K562 (cell line): ENCODE data around the gene MTRFR. TPM values are rescaled to one million over a fixed set of nuclear protein-coding genes. Genes with fewer than 3 reads are reported as not detected.

ENCODE experiments used
- CBX8 ChIP-seq: fragments of 200-600 bp; sonication (generic); IDR thresholded peaks from 2 replicates; pipeline ENCODE4 v1.6.1; 2012; ENCODE audit warnings: borderline replicate concordance, mixed run types, low read depth, mild to moderate bottlenecking, moderate library complexity, mixed read lengths, low read length, control low read depth, inconsistent platforms; ENCODE audit not compliant: poor library complexity, severe bottlenecking; ENCODE audit errors: extremely low read depth
- CHAMP1 ChIP-seq: fragments of 450-650 bp; IDR thresholded peaks from 2 replicates; pipeline ENCODE4 v1.6.1; 2016; ENCODE audit warnings: mild to moderate bottlenecking
- COPS2 ChIP-seq: fragments of 450-650 bp; conservative IDR thresholded peaks from 2 replicates; pipeline ENCODE4 v1.6.1; 2016; ENCODE audit warnings: mild to moderate bottlenecking, moderate library complexity
- CXXC5 ChIP-seq: fragments of 250-450 bp; sonication (Bioruptor Pico); IDR thresholded peaks from 2 replicates; pipeline ENCODE4 v1.8.0; 2022; ENCODE audit warnings: inconsistent platforms, mild to moderate bottlenecking, moderate library complexity
- ERF ChIP-seq: fragments of 450-650 bp; formaldehyde crosslinking; IDR thresholded peaks from 2 replicates; pipeline ENCODE4 v1.4.0; 2020; ENCODE audit warnings: mild to moderate bottlenecking, mixed read lengths
- HDAC6 ChIP-seq: IDR thresholded peaks from 2 replicates; pipeline ENCODE4 v1.6.1; 2012; ENCODE audit warnings: low read depth, mild to moderate bottlenecking, control low read depth, inconsistent platforms, low read length, moderate library complexity
- JUNB ChIP-seq: fragments of 450-650 bp; formaldehyde crosslinking; conservative IDR thresholded peaks from 2 replicates; pipeline ENCODE4 v1.4.0; 2020; ENCODE audit warnings: mild to moderate bottlenecking
- KLF13 ChIP-seq: fragments of 450-650 bp; IDR thresholded peaks from 2 replicates; pipeline ENCODE4 v1.6.1; 2016; ENCODE audit warnings: missing genetic modification characterization, low read depth, mild to moderate bottlenecking, missing compliant biosample characterization, moderate library complexity, borderline replicate concordance
- THRAP3 ChIP-seq: fragments of 450-650 bp; IDR thresholded peaks from 2 replicates; pipeline ENCODE4 v1.6.1; 2016; ENCODE audit warnings: mild to moderate bottlenecking, inconsistent platforms, borderline replicate concordance
- TOE1 ChIP-seq, 2 experiments: fragments of 450-650 bp in 1 of 2; sonication (generic) in 1 of 2; formaldehyde crosslinking in 1 of 2; IDR thresholded peaks; 2 replicates each; pipeline versions ENCODE4 v1.7.1 to v1.8.0; 2016 to 2022; ENCODE audit warnings: borderline replicate concordance in 2 of 2, mild to moderate bottlenecking in 2 of 2, antibody characterized with exemption in 1 of 2, inconsistent platforms in 1 of 2, low read depth in 1 of 2, missing genetic modification reagents in 1 of 2, moderate library complexity in 1 of 2
- ZBTB12 ChIP-seq: fragments of 250-450 bp; sonication (Bioruptor Pico); IDR thresholded peaks from 2 replicates; pipeline ENCODE4 v1.4.0; 2020
- ZNF12 ChIP-seq: sonication (generic); formaldehyde crosslinking; IDR thresholded peaks from 2 replicates; pipeline ENCODE4 v1.4.0; 2020; ENCODE audit warnings: mild to moderate bottlenecking, missing genetic modification reagents
- ZNF592 ChIP-seq: fragments of 450-650 bp; IDR thresholded peaks from 2 replicates; pipeline ENCODE4 v1.6.1; 2017; ENCODE audit warnings: antibody characterized with exemption, mild to moderate bottlenecking
- polyA plus RNA-seq, 8 experiments: library from polyadenylated mRNA; depleted of rRNA in 4 of 8; stranded (reverse) in 5 of 8; unstranded in 3 of 8; fragments of >200 nt; fragmentation: Nextera tagmentation in 2 of 8; fragmentation: Illumina TruSeq in 1 of 8; extraction: Ambion mirVana in 2 of 8; extraction: Trizol in 1 of 8; gene quantifications; 2 replicates each; pipeline versions ENCODE4 v1.2.1 to v1.2.3, GENCODE V29; 2011 to 2014; ENCODE audit warnings: inconsistent platforms in 1 of 8, missing spikeins in 1 of 8
- total RNA-seq, 7 experiments: library from RNA; depleted of rRNA in 6 of 7; stranded (reverse); fragments of >200 nt in 6 of 7; fragmentation: Illumina TruSeq in 2 of 7; extraction: Trizol in 2 of 7; gene quantifications; 2 replicates each; pipeline versions ENCODE4 v1.2.1 to v1.2.3, GENCODE V29; 2011 to 2021; ENCODE audit warnings: low replicate concordance in 1 of 7
- TF ChIP-seq, protein P1 (sequence below): fragments of 450-650 bp; IDR thresholded peaks from 2 replicates; pipeline ENCODE4 v1.6.1; 2018; ENCODE audit not compliant: partially characterized antibody

MTRFR gene
- total and polyA plus RNA-seq, 9 of the 15 experiments (the other 6 are each of a cell fraction or from before 2014, with no cell fraction given): 16.7 to 55.6 (median 34.7) TPM

DNA sequence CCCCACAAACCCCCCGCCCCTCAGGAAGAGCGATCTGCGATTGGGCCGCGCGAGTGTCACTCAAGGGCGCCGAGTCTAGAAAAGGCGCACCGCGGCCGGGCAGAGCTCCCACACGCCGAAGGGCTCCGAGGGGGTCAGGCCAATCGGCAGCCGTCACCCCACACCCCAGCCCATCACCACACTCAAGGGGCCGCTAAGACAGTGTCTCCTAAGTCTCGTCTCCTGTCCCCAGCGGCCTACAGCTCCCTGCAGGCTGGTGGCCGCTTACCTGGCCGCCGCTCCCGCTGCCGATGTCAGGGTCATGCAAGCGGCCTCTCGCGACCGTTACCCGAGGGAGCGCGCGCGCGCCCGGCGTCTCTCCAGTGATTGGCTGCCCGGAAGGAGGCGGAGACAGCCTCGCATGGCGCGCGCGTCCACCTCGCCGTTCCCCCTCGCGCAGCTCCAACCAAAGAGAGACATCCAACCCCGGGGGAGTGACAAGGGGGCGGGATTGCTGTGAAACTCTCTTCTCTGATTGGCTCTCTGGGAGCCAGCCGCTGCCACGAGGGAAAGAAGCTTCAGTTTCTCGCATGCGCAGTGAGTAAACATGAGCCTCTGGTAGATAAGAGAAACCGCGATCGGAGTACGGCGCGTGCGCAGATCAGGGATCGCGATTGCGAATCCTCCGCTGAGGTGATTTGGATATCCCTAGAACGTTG is at the start of gene MTRFR, which contains the start of gene MPHOSPH9 (continued):
- TF ChIP-seq ZNF592 (no peak), KLF13 (tag) (no peak), ZNF12 (CRISPR knock-in tag) (peak; percentile 23; the same call in 1 of the 2 replicates), CXXC5 (peak; percentile 94), ZBTB12 (CRISPR knock-in tag) (no peak), HDAC6 (0 out of 2 replicates have a peak, but pooled peaks have one; percentile 42), CHAMP1 (peak; percentile 14; the same call in 1 of the 2 replicates), COPS2 (no peak), THRAP3 (no peak), ERF (peak; percentile 87), JUNB (CRISPR knock-in tag) (no peak), CBX8 (no peak), TOE1 (IDR thresholded peaks at IDR 0.05; ENCODE audit: borderline replicate concordance) (peak; percentile 87; the same call in 1 of the 2 replicates), TOE1 (CRISPR knock-in tag; IDR thresholded peaks at IDR 0.05; ENCODE audit: borderline replicate concordance, low read depth) (peak; percentile 80; the same call in 1 of the 2 replicates)
- TF ChIP-seq, protein P1, sequence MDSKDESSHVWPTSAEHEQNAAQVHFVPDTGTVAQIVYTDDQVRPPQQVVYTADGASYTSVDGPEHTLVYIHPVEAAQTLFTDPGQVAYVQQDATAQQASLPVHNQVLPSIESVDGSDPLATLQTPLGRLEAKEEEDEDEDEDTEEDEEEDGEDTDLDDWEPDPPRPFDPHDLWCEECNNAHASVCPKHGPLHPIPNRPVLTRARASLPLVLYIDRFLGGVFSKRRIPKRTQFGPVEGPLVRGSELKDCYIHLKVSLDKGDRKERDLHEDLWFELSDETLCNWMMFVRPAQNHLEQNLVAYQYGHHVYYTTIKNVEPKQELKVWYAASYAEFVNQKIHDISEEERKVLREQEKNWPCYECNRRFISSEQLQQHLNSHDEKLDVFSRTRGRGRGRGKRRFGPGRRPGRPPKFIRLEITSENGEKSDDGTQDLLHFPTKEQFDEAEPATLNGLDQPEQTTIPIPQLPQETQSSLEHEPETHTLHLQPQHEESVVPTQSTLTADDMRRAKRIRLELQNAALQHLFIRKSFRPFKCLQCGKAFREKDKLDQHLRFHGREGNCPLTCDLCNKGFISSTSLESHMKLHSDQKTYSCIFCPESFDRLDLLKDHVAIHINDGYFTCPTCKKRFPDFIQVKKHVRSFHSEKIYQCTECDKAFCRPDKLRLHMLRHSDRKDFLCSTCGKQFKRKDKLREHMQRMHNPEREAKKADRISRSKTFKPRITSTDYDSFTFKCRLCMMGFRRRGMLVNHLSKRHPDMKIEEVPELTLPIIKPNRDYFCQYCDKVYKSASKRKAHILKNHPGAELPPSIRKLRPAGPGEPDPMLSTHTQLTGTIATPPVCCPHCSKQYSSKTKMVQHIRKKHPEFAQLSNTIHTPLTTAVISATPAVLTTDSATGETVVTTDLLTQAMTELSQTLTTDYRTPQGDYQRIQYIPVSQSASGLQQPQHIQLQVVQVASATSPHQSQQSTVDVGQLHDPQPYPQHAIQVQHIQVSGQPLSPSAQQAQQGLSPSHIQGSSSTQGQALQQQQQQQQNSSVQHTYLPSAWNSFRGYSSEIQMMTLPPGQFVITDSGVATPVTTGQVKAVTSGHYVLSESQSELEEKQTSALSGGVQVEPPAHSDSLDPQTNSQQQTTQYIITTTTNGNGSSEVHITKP: peak; percentile 53
